ENCODE measurements around the gene ANKRD35. TPM values are rescaled to one million over a fixed set of nuclear protein-coding genes. Genes with fewer than 3 reads are reported as not detected.

Gene ANKRD35
- total RNA-seq, 2 donors from 2014 or later, result 1.8 to 2.4 TPM

DNA sequence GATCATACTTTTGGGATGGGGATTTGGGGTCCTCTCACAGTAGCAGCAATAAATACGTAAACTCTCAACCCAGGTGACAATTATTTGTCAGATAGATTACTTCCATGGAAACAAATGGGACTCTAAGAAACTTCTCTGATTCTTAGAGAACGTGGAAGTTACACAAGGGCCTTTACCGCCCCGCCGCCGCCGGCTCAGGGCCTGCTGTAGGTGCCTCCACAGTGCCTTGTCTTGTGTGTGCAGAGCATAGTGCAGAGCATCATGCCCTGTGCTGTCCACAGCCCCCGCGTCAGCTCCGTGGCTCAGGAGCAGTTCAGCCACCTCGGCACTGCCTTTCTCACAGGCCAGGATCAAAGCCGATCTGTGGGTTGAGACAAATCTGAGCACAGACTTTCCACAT is 11.0 kb downstream of the ANKRD35 start:
- H3K4me3 ChIP-seq, result no peak overlapping the region
- TF ChIP-seq, protein P1, sequence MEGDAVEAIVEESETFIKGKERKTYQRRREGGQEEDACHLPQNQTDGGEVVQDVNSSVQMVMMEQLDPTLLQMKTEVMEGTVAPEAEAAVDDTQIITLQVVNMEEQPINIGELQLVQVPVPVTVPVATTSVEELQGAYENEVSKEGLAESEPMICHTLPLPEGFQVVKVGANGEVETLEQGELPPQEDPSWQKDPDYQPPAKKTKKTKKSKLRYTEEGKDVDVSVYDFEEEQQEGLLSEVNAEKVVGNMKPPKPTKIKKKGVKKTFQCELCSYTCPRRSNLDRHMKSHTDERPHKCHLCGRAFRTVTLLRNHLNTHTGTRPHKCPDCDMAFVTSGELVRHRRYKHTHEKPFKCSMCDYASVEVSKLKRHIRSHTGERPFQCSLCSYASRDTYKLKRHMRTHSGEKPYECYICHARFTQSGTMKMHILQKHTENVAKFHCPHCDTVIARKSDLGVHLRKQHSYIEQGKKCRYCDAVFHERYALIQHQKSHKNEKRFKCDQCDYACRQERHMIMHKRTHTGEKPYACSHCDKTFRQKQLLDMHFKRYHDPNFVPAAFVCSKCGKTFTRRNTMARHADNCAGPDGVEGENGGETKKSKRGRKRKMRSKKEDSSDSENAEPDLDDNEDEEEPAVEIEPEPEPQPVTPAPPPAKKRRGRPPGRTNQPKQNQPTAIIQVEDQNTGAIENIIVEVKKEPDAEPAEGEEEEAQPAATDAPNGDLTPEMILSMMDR (IDR thresholded peaks at IDR 0.05), result no peak
- H3K36me3 ChIP-seq, result no peaks in the 10 kb centered on the region
- H3K27ac ChIP-seq, result no peak overlapping the region
- no peaks in the 10 kb centered on the region for H3K9me3 ChIP-seq
- no peaks in the 10 kb centered on the region for H3K27me3 ChIP-seq
- DNase-seq (ENCODE audit: low spot score), result no peak
- H3K4me1 ChIP-seq, result peaks cover 0 to 7% of the 10 kb centered on the region in 2 donors

DNA sequence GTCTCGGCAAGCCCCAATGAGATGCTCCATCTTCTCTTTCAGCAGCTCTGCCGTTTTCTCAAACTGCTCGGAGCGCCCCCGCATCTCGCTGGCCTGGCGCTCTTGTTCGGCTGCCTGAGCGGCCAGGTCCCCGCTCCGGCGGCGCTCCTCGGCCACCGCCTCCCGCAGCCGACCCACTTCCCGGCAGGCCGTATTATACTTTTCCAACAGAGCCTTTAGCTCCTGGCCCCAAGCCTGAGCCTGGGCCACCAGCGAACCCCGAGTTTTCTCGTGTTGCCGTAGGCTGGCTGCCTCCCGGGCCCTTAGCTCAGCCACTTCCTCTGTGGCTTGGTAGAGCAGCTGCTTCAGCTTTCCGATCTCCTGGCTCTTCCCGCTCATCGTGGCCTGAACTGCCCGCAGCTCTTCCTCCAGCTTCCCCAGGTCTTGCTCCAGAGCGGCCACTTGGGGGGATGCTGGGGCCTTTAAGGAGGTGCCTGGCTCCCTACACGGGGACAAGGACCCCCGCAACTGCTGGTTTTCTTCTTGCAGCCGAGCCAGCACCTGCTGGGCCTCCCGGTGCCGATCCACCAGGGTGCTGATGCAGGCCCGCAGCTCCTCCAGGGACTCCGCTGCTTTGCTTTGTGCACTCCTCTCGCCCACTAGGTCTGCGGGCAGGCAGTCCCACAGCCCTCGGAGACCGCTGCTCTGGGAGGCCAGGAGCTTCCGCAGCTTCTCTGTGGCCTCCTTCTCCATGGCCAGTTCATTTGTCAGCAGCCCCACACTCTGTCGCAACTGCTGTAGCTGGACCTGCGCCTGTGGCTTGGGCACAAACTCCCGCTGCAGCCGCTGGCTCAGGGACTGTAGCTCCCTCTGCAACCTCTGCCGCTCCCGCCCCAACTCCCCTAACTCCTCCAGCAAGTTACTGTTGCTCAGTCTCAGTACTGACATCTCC is 13.4 kb downstream of the ANKRD35 start:
- TF ChIP-seq, protein P1 (IDR thresholded peaks at IDR 0.05), result no peak
- Histone ChIP-seq H3K4me3 (peak overlapping the region; percentile 42 to 50), H3K27me3 (no peaks in the 10 kb centered on the region), H3K36me3 (no peaks in the 10 kb centered on the region), H3K27ac (peak overlapping the region; percentile 76 to 79), H3K9me3 (no peaks in the 10 kb centered on the region), H3K4me1 (peaks cover 0 to 7% of the 10 kb centered on the region in 2 donors)
- DNase-seq (ENCODE audit: low spot score), result peak; percentile 84

DNA sequence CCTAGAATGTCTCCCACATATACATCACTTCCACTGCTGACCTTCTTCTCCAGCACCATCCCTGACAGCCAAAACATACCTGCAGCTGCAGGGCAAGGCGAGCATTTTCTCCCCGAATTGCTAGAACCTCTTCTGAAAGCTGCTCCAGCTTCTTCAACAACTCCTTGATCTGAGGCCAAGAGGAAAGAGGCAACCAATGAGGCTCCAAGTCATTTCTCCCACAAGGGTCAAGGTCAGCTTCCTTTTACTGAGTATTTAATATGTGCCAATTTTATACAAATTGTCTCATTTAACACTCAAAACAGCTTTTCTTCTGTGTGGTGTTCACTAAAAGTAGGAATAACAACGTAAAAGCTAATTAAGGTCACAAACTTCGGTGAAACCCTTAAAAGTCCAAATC is 17.4 kb downstream of the ANKRD35 start:
- peaks cover 0 to 7% of the 10 kb centered on the region in 2 donors for H3K4me1 ChIP-seq
- no peak overlapping the region for H3K27ac ChIP-seq
- no peaks in the 10 kb centered on the region for H3K27me3 ChIP-seq
- no peaks in the 10 kb centered on the region for H3K9me3 ChIP-seq
- no peak overlapping the region for H3K4me3 ChIP-seq
- no peak for DNase-seq (ENCODE audit: low spot score)
- TF ChIP-seq, protein P1 (IDR thresholded peaks at IDR 0.05), result no peak
- no peaks in the 10 kb centered on the region for H3K36me3 ChIP-seq

DNA sequence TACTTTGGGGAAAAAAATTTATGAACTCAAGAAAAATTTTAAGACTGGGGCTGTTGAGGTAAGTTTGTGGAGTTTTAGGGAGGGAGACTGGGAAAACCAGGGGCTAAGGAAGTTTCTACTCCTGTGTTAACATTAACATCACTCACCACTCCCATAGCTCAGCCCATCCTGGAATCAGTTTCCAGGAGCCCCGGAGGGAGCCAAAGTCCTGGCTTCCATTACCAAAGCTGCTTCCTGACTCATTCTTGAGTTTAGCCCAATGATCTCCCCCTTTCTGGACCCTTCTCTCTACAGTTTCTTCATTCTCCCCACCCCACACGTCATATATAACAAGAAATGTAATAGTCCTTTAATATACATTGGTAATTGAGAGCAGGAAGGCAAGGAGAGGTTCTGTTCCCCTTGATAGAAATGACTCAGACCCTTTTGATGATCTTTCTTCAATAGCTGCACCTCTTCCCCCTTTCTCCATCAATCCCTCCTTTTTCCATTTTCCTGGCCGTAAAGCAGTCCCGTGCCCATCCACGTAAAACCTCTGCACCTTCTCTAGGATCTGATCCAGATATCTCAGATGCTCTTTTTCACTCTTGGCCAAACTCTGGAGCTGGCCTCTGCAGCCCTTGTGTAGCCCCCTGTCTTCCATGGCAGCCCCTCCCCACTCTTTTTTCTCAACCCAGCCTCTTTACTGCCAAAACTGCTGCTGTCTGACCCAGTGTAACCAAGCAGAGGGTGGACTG is 22.2 kb downstream of the ANKRD35 start:
- DNase-seq (ENCODE audit: low spot score), result no peak
- Histone ChIP-seq H3K27ac (no peak overlapping the region), H3K9me3 (no peaks in the 10 kb centered on the region), H3K36me3 (no peaks in the 10 kb centered on the region), H3K27me3 (no peaks in the 10 kb centered on the region), H3K4me3 (no peak overlapping the region), H3K4me1 (peaks cover 0 to 6% of the 10 kb centered on the region in 2 donors)
- TF ChIP-seq, protein P1 (IDR thresholded peaks at IDR 0.05), result no peak

DNA sequence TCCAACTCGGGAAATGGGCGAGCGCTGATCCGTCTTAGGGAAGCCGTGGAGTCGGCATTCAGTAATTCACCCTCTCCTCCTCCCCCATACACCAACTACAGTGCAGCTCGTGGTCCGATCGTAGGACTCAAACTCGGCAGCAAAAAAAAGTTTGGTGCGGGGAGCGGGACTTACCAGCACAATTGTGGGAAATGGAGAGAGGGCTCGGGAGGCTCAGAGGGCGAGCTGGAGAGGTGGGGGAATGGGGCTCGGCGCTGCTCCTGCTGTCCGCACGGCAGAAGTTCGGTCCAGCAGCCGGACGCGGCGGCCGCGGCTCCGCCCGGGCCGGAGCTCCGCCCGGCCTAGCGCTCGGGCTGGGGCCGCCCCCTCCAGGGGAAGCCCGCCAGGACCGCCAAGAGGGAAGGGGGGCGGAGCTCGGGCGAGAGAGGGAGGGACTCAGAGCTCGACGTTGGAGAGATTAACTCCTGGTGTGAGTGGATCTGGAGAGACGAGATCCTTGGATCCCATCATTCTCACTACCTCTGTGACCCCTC is 26.1 kb downstream of the ANKRD35 start:
- TF ChIP-seq, protein P1 (IDR thresholded peaks at IDR 0.05), result peak in 1 of 2 donors; percentile 29
- peak; percentile 90 for DNase-seq (ENCODE audit: low spot score)
- Histone ChIP-seq H3K27ac (peak overlapping the region; percentile 91 to 95), H3K27me3 (no peaks in the 10 kb centered on the region), H3K4me3 (peak overlapping the region; percentile 81 to 94), H3K9me3 (no peaks in the 10 kb centered on the region), H3K36me3 (peaks cover 22% of the 10 kb centered on the region), H3K4me1 (peaks cover 0 to 19% of the 10 kb centered on the region in 2 donors)
